ACC112 (cell line): ENCODE results near the gene RAPGEF1.

Experiments
- H2AFZ ChIP-seq: fragments of 200-600 bp; sonication (generic); one replicate; pipeline ENCODE4 v1.6.0; 2017; ENCODE audit warnings: antibody characterized with exemption, low read length; ENCODE audit not compliant: unreplicated experiment
- H3K27ac ChIP-seq: fragments of 200-600 bp; sonication (generic); 2 replicates; pipeline ENCODE4 v1.5.1; 2014; ENCODE audit warnings: low read depth, mild to moderate bottlenecking, antibody characterized with exemption, low read length, moderate library complexity
- H3K27me3 ChIP-seq: fragments of 200-600 bp; sonication (generic); 2 replicates; pipeline ENCODE4 v1.6.1; 2014; ENCODE audit warnings: mild to moderate bottlenecking, antibody characterized with exemption, low read length, moderate library complexity, mixed read lengths; ENCODE audit not compliant: insufficient read depth
- H3K36me3 ChIP-seq: fragments of 200-600 bp; sonication (generic); 2 replicates; pipeline ENCODE4 v1.6.1; 2016; ENCODE audit warnings: mild to moderate bottlenecking, antibody characterized with exemption, low read length, moderate library complexity, mixed read lengths; ENCODE audit not compliant: insufficient read depth
- H3K4me1 ChIP-seq: fragments of 200-600 bp; sonication (generic); one replicate; pipeline ENCODE4 v1.6.1; 2016; ENCODE audit warnings: low read length, mixed read lengths; ENCODE audit not compliant: insufficient read depth, unreplicated experiment, control insufficient read depth
- H3K4me3 ChIP-seq: fragments of 200-600 bp; sonication (generic); 2 replicates; pipeline ENCODE4 v1.5.1; 2014; ENCODE audit warnings: mild to moderate bottlenecking, low read depth, low read length
- H3K79me2 ChIP-seq: fragments of 200-600 bp; sonication (generic); one replicate; pipeline ENCODE4 v1.6.0; 2016; ENCODE audit warnings: low read length; ENCODE audit not compliant: control insufficient read depth, unreplicated experiment, insufficient read depth

The RAPGEF1 gene

GRCh38 chr9:131583337-131583645 lies 156.6 kb downstream of the RAPGEF1 start:
- Histone ChIP-seq H3K4me1 (no peaks in the 10 kb centered on the region), H3K4me3 (no peak overlapping the region), H2AFZ (no peak overlapping the region), H3K79me2 (no peaks in the 10 kb centered on the region), H3K36me3 (no peaks in the 10 kb centered on the region), H3K27ac (no peak overlapping the region), H3K27me3 (no peaks in the 10 kb centered on the region)

- Histone ChIP-seq H3K79me2 (no peaks in the 10 kb centered on the region), H2AFZ (no peak overlapping the region), H3K27ac (no peak overlapping the region), H3K27me3 (no peaks in the 10 kb centered on the region), H3K4me1 (no peaks in the 10 kb centered on the region), H3K4me3 (no peak overlapping the region), H3K36me3 (no peaks in the 10 kb centered on the region)
Measured at GRCh38 chr9:131582466-131583336, 157.2 kb downstream of the RAPGEF1 start.

- no peak overlapping the region for H2AFZ ChIP-seq
Measured at GRCh38 chr9:131582056-131582455, 157.8 kb downstream of the RAPGEF1 start.

GRCh38 chr9:131580358-131580757 lies 159.5 kb downstream of the RAPGEF1 start:
- H3K27me3 ChIP-seq = no peaks in the 10 kb centered on the region
- H3K27ac ChIP-seq = no peak overlapping the region
- H3K36me3 ChIP-seq = no peaks in the 10 kb centered on the region
- H2AFZ ChIP-seq = no peak overlapping the region
- no peaks in the 10 kb centered on the region for H3K4me1 ChIP-seq
- H3K79me2 ChIP-seq = no peaks in the 10 kb centered on the region
- H3K4me3 ChIP-seq = no peak overlapping the region

More at GRCh38 chr9:131582056-131582455, 157.8 kb downstream of the RAPGEF1 start:
- no peaks in the 10 kb centered on the region for H3K79me2 ChIP-seq
- H3K4me1 ChIP-seq = no peaks in the 10 kb centered on the region
- H3K27ac ChIP-seq = no peak overlapping the region
- no peaks in the 10 kb centered on the region for H3K36me3 ChIP-seq
- no peak overlapping the region for H3K4me3 ChIP-seq
- H3K27me3 ChIP-seq = no peaks in the 10 kb centered on the region

GRCh38 chr9:131579789-131580211 lies 160.1 kb downstream of the RAPGEF1 start:
- no peak overlapping the region for H3K4me3 ChIP-seq
- no peaks in the 10 kb centered on the region for H3K27me3 ChIP-seq
- H3K4me1 ChIP-seq = no peaks in the 10 kb centered on the region
- no peak overlapping the region for H3K27ac ChIP-seq
- no peaks in the 10 kb centered on the region for H3K36me3 ChIP-seq
- no peak overlapping the region for H2AFZ ChIP-seq
- H3K79me2 ChIP-seq = no peaks in the 10 kb centered on the region

GRCh38 chr9:131578731-131579504 lies 161.0 kb downstream of the RAPGEF1 start:
- Histone ChIP-seq H3K36me3 (no peaks in the 10 kb centered on the region), H3K4me1 (no peaks in the 10 kb centered on the region), H3K27me3 (no peaks in the 10 kb centered on the region), H2AFZ (no peak overlapping the region), H3K4me3 (no peak overlapping the region), H3K79me2 (no peaks in the 10 kb centered on the region), H3K27ac (no peak overlapping the region)

- no peak overlapping the region for H3K4me3 ChIP-seq
- no peaks in the 10 kb centered on the region for H3K27me3 ChIP-seq
- H3K36me3 ChIP-seq = no peaks in the 10 kb centered on the region
- no peaks in the 10 kb centered on the region for H3K79me2 ChIP-seq
- H2AFZ ChIP-seq = no peak overlapping the region
- no peak overlapping the region for H3K27ac ChIP-seq
- H3K4me1 ChIP-seq = no peaks in the 10 kb centered on the region
Measured at GRCh38 chr9:131578021-131578420, 161.9 kb downstream of the RAPGEF1 start.

GRCh38 chr9:131577005-131578000 lies 162.6 kb downstream of the RAPGEF1 start:
- Histone ChIP-seq H3K27me3 (no peaks in the 10 kb centered on the region), H3K4me3 (no peak overlapping the region)

GRCh38 chr9:131575946-131576853 lies 163.7 kb downstream of the RAPGEF1 start:
- no peaks in the 10 kb centered on the region for H3K79me2 ChIP-seq
- H3K27me3 ChIP-seq = no peaks in the 10 kb centered on the region
- no peak overlapping the region for H3K27ac ChIP-seq
- no peaks in the 10 kb centered on the region for H3K36me3 ChIP-seq
- no peaks in the 10 kb centered on the region for H3K4me1 ChIP-seq
- no peak overlapping the region for H2AFZ ChIP-seq
- H3K4me3 ChIP-seq = no peak overlapping the region

More at GRCh38 chr9:131577005-131578000, 162.6 kb downstream of the RAPGEF1 start:
- no peaks in the 10 kb centered on the region for H3K79me2 ChIP-seq
- H3K4me1 ChIP-seq = no peaks in the 10 kb centered on the region
- H3K36me3 ChIP-seq = no peaks in the 10 kb centered on the region
- no peak overlapping the region for H2AFZ ChIP-seq
- H3K27ac ChIP-seq = no peak overlapping the region
